CD4-positive, alpha-beta T cell treated with Interferon alpha-2 for 1 hour (primary cell): ENCODE data around the gene METTL18.

ENCODE experiments used
- DNase-seq, 2 donors: peaks; one replicate each; pipeline ENCODE4 v3.0.0-alpha.2; 2020 to 2022

METTL18 gene

GRCh38 chr1:169784102-169784501 lies 10.6 kb downstream of the METTL18 start:
- DNase-seq, result no peak

- no peak for DNase-seq
Measured at GRCh38 chr1:169782596-169782995, 12.1 kb downstream of the METTL18 start.

- no peak for DNase-seq
Measured at GRCh38 chr1:169779970-169780369, 14.7 kb downstream of the METTL18 start.

- no peak for DNase-seq
Measured at GRCh38 chr1:169779150-169779549, 15.6 kb downstream of the METTL18 start.

- no peak for DNase-seq
Measured at GRCh38 chr1:169776440-169776839, 18.3 kb downstream of the METTL18 start.

- DNase-seq, result no peak
Measured at GRCh38 chr1:169768161-169768560, 26.5 kb downstream of the METTL18 start.

- no peak for DNase-seq
Measured at GRCh38 chr1:169765580-169766331, 29.0 kb downstream of the METTL18 start.

GRCh38 chr1:169764919-169765318 lies 29.8 kb downstream of the METTL18 start:
- DNase-seq, result no peak

- DNase-seq, result no peak
Measured at GRCh38 chr1:169762699-169763098, 32.0 kb downstream of the METTL18 start.

GRCh38 chr1:169759038-169759437 lies 35.7 kb downstream of the METTL18 start:
- no peak for DNase-seq

- no peak for DNase-seq
Measured at GRCh38 chr1:169753549-169753948, 41.2 kb downstream of the METTL18 start.

- no peak for DNase-seq
Measured at GRCh38 chr1:169750041-169750440, 44.7 kb downstream of the METTL18 start.

- no peak for DNase-seq
Measured at GRCh38 chr1:169746550-169746949, 48.2 kb downstream of the METTL18 start.

GRCh38 chr1:169745015-169745861 lies 49.5 kb downstream of the METTL18 start:
- DNase-seq, result no peak
